WTC11 (cell line): Measurements from ENCODE around the gene ZNF516. TPM values are rescaled to one million over a fixed set of nuclear protein-coding genes. Genes with fewer than 3 reads are reported as not detected.

Experiments used
- ATAC-seq: fragments of 200-7000 bp; cut with Tn5 transposase; 2 replicates; pipeline ENCODE4 v1.10.0; 2021; ENCODE audit warnings: mild to moderate bottlenecking, moderate library complexity
- CTCF ChIA-PET: fragments of 300-600 bp; sonication (Branson Sonifier 250); formaldehyde crosslinking; loops from one replicate; lab custom pipeline; 2021; ENCODE audit warnings: antibody characterized with exemption; lab: Charles Lee
- POLR2A ChIA-PET: fragments of 350-600 bp; sonication (Branson Sonifier 250); formaldehyde crosslinking; loops from one replicate; lab custom pipeline; 2021; ENCODE audit warnings: antibody characterized with exemption; lab: Charles Lee
- DNase-seq: peaks from one replicate; pipeline ENCODE4 v3.0.0; 2021; ENCODE audit warnings: low spot score
- H3K27ac Mint-ChIP-seq: 2 replicates; pipeline ENCODE4 v1.8.0; 2021; ENCODE audit warnings: mixed read lengths
- H3K27me3 Mint-ChIP-seq: 2 replicates; pipeline ENCODE4 v1.8.0; 2021; ENCODE audit warnings: low read depth, mild to moderate bottlenecking, moderate library complexity, mixed read lengths
- H3K36me3 Mint-ChIP-seq: 2 replicates; pipeline ENCODE4 v1.8.0; 2021; ENCODE audit warnings: mixed read lengths
- H3K4me1 Mint-ChIP-seq: 2 replicates; pipeline ENCODE4 v1.8.0; 2022; ENCODE audit warnings: mixed read lengths
- H3K4me3 Mint-ChIP-seq: 2 replicates; pipeline ENCODE4 v1.8.0; 2021; ENCODE audit warnings: mild to moderate bottlenecking, moderate library complexity, mixed read lengths
- H3K9me3 Mint-ChIP-seq: 2 replicates; pipeline ENCODE4 v1.8.0; 2021; ENCODE audit warnings: mixed read lengths
- CBFB ChIP-seq: sonication (generic); formaldehyde crosslinking; IDR thresholded peaks from 2 replicates; pipeline ENCODE4 v1.8.1; 2022; ENCODE audit warnings: mild to moderate bottlenecking, low read depth, missing genetic modification reagents
- FOXP1 ChIP-seq: sonication (generic); formaldehyde crosslinking; IDR thresholded peaks from 2 replicates; pipeline ENCODE4 v1.8.0; 2022; ENCODE audit warnings: missing genetic modification reagents, mild to moderate bottlenecking, moderate library complexity, borderline replicate concordance
- JUN ChIP-seq: sonication (generic); formaldehyde crosslinking; IDR thresholded peaks from 2 replicates; pipeline ENCODE4 v1.8.0; 2023; ENCODE audit warnings: mild to moderate bottlenecking, missing genetic modification reagents
- MXD4 ChIP-seq: fragments of 250-450 bp; sonication (Bioruptor Pico); IDR thresholded peaks from 2 replicates; pipeline ENCODE4 v1.8.0; 2021; ENCODE audit warnings: mild to moderate bottlenecking, moderate library complexity, borderline replicate concordance
- MYBL2 ChIP-seq: sonication (generic); formaldehyde crosslinking; IDR thresholded peaks from 2 replicates; pipeline ENCODE4 v1.8.1; 2023; ENCODE audit warnings: mild to moderate bottlenecking, moderate library complexity, missing genetic modification reagents
- NFE2L1 ChIP-seq: sonication (generic); formaldehyde crosslinking; IDR thresholded peaks from 2 replicates; pipeline ENCODE4 v1.8.1; 2023; ENCODE audit warnings: missing genetic modification reagents
- NFYB ChIP-seq: sonication (generic); formaldehyde crosslinking; conservative IDR thresholded peaks from 2 replicates; pipeline ENCODE4 v1.8.0; 2022; ENCODE audit warnings: low read depth, missing genetic modification reagents
- NR2C2 ChIP-seq: sonication (generic); formaldehyde crosslinking; IDR thresholded peaks from 2 replicates; pipeline ENCODE4 v1.8.0; 2022; ENCODE audit warnings: mild to moderate bottlenecking, missing genetic modification reagents
- PRRX2 ChIP-seq: fragments of 250-450 bp; sonication (Bioruptor Pico); IDR thresholded peaks from 2 replicates; pipeline ENCODE4 v1.8.0; 2021; ENCODE audit warnings: mild to moderate bottlenecking
- TCF7 ChIP-seq: sonication (generic); formaldehyde crosslinking; IDR thresholded peaks from 2 replicates; pipeline ENCODE4 v1.8.0; 2022; ENCODE audit warnings: mild to moderate bottlenecking, low read depth, missing genetic modification reagents, moderate library complexity
- ZNF423 ChIP-seq: fragments of 250-450 bp; sonication (Bioruptor Pico); IDR thresholded peaks from 2 replicates; pipeline ENCODE4 v2.1.2; 2022; ENCODE audit warnings: mild to moderate bottlenecking, moderate library complexity
- total RNA-seq: library from RNA; stranded (reverse); gene quantifications from 3 replicates; pipeline ENCODE4 v1.2.3, GENCODE V29; 2021
- TF ChIP-seq, protein P1 (sequence below): sonication (generic); formaldehyde crosslinking; IDR thresholded peaks from 2 replicates; pipeline ENCODE4 v1.8.1; 2022; ENCODE audit warnings: mild to moderate bottlenecking, moderate library complexity, missing genetic modification reagents
- TF ChIP-seq, protein P2 (sequence below): sonication (generic); formaldehyde crosslinking; IDR thresholded peaks from 2 replicates; pipeline ENCODE4 v1.8.1; 2023; ENCODE audit warnings: mild to moderate bottlenecking, missing genetic modification reagents, borderline replicate concordance
- TF ChIP-seq, protein P3 (sequence below): sonication (generic); formaldehyde crosslinking; IDR thresholded peaks from 2 replicates; pipeline ENCODE4 v1.8.1; 2023; ENCODE audit warnings: mild to moderate bottlenecking, moderate library complexity, missing genetic modification reagents
- TF ChIP-seq, protein P4 (sequence below): sonication (generic); formaldehyde crosslinking; IDR thresholded peaks from 2 replicates; pipeline ENCODE4 v1.8.0; 2023; ENCODE audit warnings: missing genetic modification reagents
- TF ChIP-seq, protein P5 (sequence below): sonication (generic); formaldehyde crosslinking; conservative IDR thresholded peaks from 2 replicates; pipeline ENCODE4 v1.8.1; 2023; ENCODE audit warnings: mild to moderate bottlenecking, low read depth, missing genetic modification reagents, moderate library complexity
- TF ChIP-seq, protein P6 (sequence below): fragments of 250-450 bp; sonication (Bioruptor Pico); IDR thresholded peaks from 2 replicates; pipeline ENCODE4 v1.9.0; 2021; ENCODE audit warnings: mild to moderate bottlenecking
- TF ChIP-seq, protein P7 (sequence below): fragments of 200-600 bp; IDR thresholded peaks from 2 replicates; pipeline ENCODE4 v1.8.0; 2022; ENCODE audit warnings: antibody characterized with exemption

Gene ZNF516
- total RNA-seq, 1 experiment from 2014 or later = 58.6 TPM

DNA sequence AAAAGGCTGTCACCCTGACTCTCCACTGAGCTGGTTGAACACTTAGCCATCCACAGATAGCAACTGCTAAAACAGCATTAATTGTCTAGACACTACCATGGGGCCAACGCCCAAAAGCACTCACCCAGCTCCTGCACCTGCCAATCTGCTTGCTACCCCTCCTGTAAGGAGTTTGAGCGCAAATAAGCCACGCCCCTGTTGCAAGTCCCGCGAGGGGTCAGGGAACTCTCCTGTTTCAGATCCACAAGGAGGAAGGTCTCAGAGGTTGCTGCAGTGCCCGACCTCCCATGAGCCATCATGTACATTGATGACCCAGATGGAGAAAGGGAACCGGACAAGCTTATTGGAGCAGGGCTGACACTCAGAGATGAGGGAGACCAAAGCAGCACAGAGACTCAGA is 106.8 kb downstream of the ZNF516 start:
- Mint-ChIP-seq H3K4me3 (no peak overlapping the region), H3K4me1 (peaks cover 32% of the 10 kb centered on the region), H3K9me3 (peaks cover 11% of the 10 kb centered on the region; the same call in 1 of the 2 replicates), H3K27me3 (no peaks in the 10 kb centered on the region), H3K36me3 (peaks cover 4% of the 10 kb centered on the region), H3K27ac (no peak overlapping the region; the same call in 1 of the 2 replicates)
- POLR2A ChIA-PET = no interaction called here
- CTCF ChIA-PET = interaction anchor here (1.8 kb wide), 1 partner anchor 8 kb away, joined by 8 read pairs; no protein-coding TSS in a partner anchor
- TF ChIP-seq, protein P1, sequence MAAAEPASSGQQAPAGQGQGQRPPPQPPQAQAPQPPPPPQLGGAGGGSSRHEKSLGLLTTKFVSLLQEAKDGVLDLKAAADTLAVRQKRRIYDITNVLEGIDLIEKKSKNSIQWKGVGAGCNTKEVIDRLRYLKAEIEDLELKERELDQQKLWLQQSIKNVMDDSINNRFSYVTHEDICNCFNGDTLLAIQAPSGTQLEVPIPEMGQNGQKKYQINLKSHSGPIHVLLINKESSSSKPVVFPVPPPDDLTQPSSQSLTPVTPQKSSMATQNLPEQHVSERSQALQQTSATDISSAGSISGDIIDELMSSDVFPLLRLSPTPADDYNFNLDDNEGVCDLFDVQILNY (CRISPR knock-in tag) = no peak
- TF ChIP-seq ZNF423 (CRISPR knock-in tag) (no peak), FOXP1 (CRISPR knock-in tag) (no peak), MYBL2 (CRISPR knock-in tag) (no peak), NFE2L1 (CRISPR knock-in tag) (no peak), NFYB (CRISPR knock-in tag) (no peak), NR2C2 (CRISPR knock-in tag) (no peak), JUN (no peak), CBFB (CRISPR knock-in tag) (no peak), TCF7 (no peak), MXD4 (CRISPR knock-in tag) (no peak), PRRX2 (CRISPR knock-in tag) (no peak)
- TF ChIP-seq, protein P2, sequence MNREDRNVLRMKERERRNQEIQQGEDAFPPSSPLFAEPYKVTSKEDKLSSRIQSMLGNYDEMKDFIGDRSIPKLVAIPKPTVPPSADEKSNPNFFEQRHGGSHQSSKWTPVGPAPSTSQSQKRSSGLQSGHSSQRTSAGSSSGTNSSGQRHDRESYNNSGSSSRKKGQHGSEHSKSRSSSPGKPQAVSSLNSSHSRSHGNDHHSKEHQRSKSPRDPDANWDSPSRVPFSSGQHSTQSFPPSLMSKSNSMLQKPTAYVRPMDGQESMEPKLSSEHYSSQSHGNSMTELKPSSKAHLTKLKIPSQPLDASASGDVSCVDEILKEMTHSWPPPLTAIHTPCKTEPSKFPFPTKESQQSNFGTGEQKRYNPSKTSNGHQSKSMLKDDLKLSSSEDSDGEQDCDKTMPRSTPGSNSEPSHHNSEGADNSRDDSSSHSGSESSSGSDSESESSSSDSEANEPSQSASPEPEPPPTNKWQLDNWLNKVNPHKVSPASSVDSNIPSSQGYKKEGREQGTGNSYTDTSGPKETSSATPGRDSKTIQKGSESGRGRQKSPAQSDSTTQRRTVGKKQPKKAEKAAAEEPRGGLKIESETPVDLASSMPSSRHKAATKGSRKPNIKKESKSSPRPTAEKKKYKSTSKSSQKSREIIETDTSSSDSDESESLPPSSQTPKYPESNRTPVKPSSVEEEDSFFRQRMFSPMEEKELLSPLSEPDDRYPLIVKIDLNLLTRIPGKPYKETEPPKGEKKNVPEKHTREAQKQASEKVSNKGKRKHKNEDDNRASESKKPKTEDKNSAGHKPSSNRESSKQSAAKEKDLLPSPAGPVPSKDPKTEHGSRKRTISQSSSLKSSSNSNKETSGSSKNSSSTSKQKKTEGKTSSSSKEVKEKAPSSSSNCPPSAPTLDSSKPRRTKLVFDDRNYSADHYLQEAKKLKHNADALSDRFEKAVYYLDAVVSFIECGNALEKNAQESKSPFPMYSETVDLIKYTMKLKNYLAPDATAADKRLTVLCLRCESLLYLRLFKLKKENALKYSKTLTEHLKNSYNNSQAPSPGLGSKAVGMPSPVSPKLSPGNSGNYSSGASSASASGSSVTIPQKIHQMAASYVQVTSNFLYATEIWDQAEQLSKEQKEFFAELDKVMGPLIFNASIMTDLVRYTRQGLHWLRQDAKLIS (CRISPR knock-in tag) = no peak
- TF ChIP-seq, protein P3, sequence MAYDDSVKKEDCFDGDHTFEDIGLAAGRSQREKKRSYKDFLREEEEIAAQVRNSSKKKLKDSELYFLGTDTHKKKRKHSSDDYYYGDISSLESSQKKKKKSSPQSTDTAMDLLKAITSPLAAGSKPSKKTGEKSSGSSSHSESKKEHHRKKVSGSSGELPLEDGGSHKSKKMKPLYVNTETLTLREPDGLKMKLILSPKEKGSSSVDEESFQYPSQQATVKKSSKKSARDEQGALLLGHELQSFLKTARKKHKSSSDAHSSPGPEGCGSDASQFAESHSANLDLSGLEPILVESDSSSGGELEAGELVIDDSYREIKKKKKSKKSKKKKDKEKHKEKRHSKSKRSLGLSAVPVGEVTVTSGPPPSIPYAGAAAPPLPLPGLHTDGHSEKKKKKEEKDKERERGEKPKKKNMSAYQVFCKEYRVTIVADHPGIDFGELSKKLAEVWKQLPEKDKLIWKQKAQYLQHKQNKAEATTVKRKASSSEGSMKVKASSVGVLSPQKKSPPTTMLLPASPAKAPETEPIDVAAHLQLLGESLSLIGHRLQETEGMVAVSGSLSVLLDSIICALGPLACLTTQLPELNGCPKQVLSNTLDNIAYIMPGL (CRISPR knock-in tag) = no peak
- TF ChIP-seq, protein P4, sequence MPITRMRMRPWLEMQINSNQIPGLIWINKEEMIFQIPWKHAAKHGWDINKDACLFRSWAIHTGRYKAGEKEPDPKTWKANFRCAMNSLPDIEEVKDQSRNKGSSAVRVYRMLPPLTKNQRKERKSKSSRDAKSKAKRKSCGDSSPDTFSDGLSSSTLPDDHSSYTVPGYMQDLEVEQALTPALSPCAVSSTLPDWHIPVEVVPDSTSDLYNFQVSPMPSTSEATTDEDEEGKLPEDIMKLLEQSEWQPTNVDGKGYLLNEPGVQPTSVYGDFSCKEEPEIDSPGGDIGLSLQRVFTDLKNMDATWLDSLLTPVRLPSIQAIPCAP = no peak
- TF ChIP-seq, protein P5, sequence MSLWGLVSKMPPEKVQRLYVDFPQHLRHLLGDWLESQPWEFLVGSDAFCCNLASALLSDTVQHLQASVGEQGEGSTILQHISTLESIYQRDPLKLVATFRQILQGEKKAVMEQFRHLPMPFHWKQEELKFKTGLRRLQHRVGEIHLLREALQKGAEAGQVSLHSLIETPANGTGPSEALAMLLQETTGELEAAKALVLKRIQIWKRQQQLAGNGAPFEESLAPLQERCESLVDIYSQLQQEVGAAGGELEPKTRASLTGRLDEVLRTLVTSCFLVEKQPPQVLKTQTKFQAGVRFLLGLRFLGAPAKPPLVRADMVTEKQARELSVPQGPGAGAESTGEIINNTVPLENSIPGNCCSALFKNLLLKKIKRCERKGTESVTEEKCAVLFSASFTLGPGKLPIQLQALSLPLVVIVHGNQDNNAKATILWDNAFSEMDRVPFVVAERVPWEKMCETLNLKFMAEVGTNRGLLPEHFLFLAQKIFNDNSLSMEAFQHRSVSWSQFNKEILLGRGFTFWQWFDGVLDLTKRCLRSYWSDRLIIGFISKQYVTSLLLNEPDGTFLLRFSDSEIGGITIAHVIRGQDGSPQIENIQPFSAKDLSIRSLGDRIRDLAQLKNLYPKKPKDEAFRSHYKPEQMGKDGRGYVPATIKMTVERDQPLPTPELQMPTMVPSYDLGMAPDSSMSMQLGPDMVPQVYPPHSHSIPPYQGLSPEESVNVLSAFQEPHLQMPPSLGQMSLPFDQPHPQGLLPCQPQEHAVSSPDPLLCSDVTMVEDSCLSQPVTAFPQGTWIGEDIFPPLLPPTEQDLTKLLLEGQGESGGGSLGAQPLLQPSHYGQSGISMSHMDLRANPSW (CRISPR knock-in tag) = no peak
- TF ChIP-seq, protein P6, sequence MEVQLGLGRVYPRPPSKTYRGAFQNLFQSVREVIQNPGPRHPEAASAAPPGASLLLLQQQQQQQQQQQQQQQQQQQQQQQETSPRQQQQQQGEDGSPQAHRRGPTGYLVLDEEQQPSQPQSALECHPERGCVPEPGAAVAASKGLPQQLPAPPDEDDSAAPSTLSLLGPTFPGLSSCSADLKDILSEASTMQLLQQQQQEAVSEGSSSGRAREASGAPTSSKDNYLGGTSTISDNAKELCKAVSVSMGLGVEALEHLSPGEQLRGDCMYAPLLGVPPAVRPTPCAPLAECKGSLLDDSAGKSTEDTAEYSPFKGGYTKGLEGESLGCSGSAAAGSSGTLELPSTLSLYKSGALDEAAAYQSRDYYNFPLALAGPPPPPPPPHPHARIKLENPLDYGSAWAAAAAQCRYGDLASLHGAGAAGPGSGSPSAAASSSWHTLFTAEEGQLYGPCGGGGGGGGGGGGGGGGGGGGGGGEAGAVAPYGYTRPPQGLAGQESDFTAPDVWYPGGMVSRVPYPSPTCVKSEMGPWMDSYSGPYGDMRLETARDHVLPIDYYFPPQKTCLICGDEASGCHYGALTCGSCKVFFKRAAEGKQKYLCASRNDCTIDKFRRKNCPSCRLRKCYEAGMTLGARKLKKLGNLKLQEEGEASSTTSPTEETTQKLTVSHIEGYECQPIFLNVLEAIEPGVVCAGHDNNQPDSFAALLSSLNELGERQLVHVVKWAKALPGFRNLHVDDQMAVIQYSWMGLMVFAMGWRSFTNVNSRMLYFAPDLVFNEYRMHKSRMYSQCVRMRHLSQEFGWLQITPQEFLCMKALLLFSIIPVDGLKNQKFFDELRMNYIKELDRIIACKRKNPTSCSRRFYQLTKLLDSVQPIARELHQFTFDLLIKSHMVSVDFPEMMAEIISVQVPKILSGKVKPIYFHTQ (CRISPR knock-in tag) = no peak
- TF ChIP-seq, protein P7, sequence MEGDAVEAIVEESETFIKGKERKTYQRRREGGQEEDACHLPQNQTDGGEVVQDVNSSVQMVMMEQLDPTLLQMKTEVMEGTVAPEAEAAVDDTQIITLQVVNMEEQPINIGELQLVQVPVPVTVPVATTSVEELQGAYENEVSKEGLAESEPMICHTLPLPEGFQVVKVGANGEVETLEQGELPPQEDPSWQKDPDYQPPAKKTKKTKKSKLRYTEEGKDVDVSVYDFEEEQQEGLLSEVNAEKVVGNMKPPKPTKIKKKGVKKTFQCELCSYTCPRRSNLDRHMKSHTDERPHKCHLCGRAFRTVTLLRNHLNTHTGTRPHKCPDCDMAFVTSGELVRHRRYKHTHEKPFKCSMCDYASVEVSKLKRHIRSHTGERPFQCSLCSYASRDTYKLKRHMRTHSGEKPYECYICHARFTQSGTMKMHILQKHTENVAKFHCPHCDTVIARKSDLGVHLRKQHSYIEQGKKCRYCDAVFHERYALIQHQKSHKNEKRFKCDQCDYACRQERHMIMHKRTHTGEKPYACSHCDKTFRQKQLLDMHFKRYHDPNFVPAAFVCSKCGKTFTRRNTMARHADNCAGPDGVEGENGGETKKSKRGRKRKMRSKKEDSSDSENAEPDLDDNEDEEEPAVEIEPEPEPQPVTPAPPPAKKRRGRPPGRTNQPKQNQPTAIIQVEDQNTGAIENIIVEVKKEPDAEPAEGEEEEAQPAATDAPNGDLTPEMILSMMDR = no peak
- DNase-seq (no peak), ATAC-seq (no peak)
